ACC112 (cell line): ENCODE measurements around the gene DVL2.
"Not testable (repeated sequence)": the region's sequence is repeated elsewhere in the genome, so short reads cannot be mapped to it uniquely, and the experiment has no call there.

ENCODE experiments used
- H2AFZ ChIP-seq: fragments of 200-600 bp; sonication (generic); one replicate; pipeline ENCODE4 v1.6.0; 2017; ENCODE audit warnings: antibody characterized with exemption, low read length; ENCODE audit not compliant: unreplicated experiment
- H3K27ac ChIP-seq: fragments of 200-600 bp; sonication (generic); 2 replicates; pipeline ENCODE4 v1.5.1; 2014; ENCODE audit warnings: low read depth, mild to moderate bottlenecking, antibody characterized with exemption, low read length, moderate library complexity
- H3K27me3 ChIP-seq: fragments of 200-600 bp; sonication (generic); 2 replicates; pipeline ENCODE4 v1.6.1; 2014; ENCODE audit warnings: mild to moderate bottlenecking, antibody characterized with exemption, low read length, moderate library complexity, mixed read lengths; ENCODE audit not compliant: insufficient read depth
- H3K36me3 ChIP-seq: fragments of 200-600 bp; sonication (generic); 2 replicates; pipeline ENCODE4 v1.6.1; 2016; ENCODE audit warnings: mild to moderate bottlenecking, antibody characterized with exemption, low read length, moderate library complexity, mixed read lengths; ENCODE audit not compliant: insufficient read depth
- H3K4me1 ChIP-seq: fragments of 200-600 bp; sonication (generic); one replicate; pipeline ENCODE4 v1.6.1; 2016; ENCODE audit warnings: low read length, mixed read lengths; ENCODE audit not compliant: insufficient read depth, unreplicated experiment, control insufficient read depth
- H3K4me3 ChIP-seq: fragments of 200-600 bp; sonication (generic); 2 replicates; pipeline ENCODE4 v1.5.1; 2014; ENCODE audit warnings: mild to moderate bottlenecking, low read depth, low read length
- H3K79me2 ChIP-seq: fragments of 200-600 bp; sonication (generic); one replicate; pipeline ENCODE4 v1.6.0; 2016; ENCODE audit warnings: low read length; ENCODE audit not compliant: control insufficient read depth, unreplicated experiment, insufficient read depth

The DVL2 gene

DNA sequence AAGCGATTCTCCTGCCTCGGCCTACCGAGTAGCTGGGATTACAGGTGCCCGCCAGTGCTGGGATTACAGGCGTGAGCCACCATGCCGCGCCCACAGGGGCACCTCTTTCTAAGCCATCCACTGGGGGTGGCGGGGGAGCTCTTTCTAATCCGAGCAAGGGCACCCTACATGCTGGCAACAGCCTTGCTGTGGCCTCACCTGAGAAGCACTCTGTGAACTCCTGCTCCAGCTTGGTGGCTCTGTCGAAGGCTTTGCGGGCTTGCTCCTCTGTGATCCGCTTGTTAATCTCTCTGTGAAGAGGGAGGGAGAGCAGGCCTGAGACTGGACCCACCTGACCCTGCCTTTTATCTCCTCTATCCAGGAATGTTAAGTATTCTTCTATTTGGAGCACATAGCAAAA lies 43.2 kb downstream of the DVL2 start:
- no peak overlapping the region for H2AFZ ChIP-seq
- no peaks in the 10 kb centered on the region for H3K36me3 ChIP-seq
- H3K4me3 ChIP-seq = no peak overlapping the region
- H3K79me2 ChIP-seq = no peaks in the 10 kb centered on the region
- no peak overlapping the region for H3K27ac ChIP-seq
- H3K4me1 ChIP-seq = no peaks in the 10 kb centered on the region
- H3K27me3 ChIP-seq = no peaks in the 10 kb centered on the region

DNA sequence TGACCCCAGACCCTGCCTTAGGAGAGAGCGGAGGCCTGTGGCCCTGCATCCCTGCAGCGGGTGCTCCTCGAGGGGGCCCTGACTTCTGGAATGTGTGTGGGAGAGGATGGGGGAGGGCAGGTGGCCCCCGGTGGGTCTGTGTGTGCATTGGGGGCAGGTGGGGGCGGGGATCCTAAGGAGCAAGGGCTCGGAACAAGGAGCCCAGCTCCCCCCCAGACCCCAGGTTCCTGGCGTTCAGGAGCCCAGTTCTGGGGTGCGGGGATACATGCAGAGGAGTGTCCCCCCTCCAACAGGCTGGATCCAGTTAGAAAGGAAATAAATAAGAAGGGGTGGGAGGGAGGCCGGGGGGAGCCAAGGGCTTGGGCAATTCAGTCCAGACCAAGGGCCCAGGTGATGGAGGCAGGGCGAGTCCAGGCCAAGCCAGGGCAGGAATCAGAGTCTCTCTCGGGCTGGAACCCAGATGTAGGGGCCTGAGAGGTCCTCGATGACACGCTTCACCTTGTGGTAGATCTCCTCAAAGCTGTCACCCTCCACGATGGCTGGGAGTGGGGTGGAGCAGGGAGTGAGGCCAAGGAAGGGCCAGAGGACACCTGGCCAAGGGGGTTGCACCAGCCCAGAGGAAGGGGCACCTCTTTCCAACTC lies 43.9 kb downstream of the DVL2 start:
- no peaks in the 10 kb centered on the region for H3K4me1 ChIP-seq
- H2AFZ ChIP-seq = no peak overlapping the region
- H3K4me3 ChIP-seq = no peak overlapping the region
- H3K27me3 ChIP-seq = no peaks in the 10 kb centered on the region
- no peaks in the 10 kb centered on the region for H3K79me2 ChIP-seq
- no peak overlapping the region for H3K27ac ChIP-seq
- no peaks in the 10 kb centered on the region for H3K36me3 ChIP-seq

DNA sequence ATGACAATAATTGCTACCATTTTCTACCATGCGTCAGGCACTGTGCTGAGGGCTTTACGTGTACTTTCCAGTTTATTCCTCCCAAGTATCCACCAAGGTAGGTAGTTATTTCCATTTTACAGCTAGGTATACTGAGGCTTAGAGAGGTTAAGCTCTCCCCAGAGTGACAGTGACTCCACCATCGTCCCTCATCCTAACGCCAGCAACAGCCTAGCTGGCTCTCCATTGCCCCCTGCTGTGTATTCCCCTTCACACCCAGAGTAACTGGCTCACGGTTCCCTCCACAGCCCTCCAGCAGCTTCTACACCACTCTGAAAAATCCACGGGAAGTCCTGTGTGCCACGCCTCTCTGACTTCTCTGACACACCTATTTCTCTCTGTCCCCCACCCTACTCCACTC lies 48.1 kb downstream of the DVL2 start:
- H3K4me3 ChIP-seq = no peak overlapping the region
- no peaks in the 10 kb centered on the region for H3K79me2 ChIP-seq
- H3K4me1 ChIP-seq = no peaks in the 10 kb centered on the region
- H2AFZ ChIP-seq = no peak overlapping the region
- H3K36me3 ChIP-seq = no peaks in the 10 kb centered on the region
- no peaks in the 10 kb centered on the region for H3K27me3 ChIP-seq
- no peak overlapping the region for H3K27ac ChIP-seq

DNA sequence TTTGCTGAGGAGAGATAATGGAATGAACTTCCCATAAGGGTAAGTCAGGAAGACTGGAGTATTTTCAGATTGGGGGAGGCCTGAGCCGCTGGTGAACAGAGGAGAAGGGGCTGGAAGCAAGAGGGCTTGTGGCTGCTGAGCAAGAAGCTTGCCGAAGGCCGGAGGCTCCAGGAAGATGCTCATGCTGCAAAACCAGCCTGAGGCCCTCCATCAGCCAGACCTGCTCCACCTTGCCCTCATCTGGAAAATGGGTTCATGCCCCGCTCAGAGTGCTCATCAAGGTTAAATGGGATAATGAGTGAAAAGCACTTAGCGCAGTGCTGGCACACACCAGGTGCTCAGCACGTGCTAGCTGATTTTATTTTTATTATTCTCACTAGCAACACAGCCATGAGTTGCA lies 49.7 kb downstream of the DVL2 start:
- Histone ChIP-seq H2AFZ (no peak overlapping the region), H3K36me3 (no peaks in the 10 kb centered on the region), H3K79me2 (no peaks in the 10 kb centered on the region), H3K4me1 (no peaks in the 10 kb centered on the region), H3K27ac (no peak overlapping the region), H3K27me3 (no peaks in the 10 kb centered on the region), H3K4me3 (no peak overlapping the region)

DNA sequence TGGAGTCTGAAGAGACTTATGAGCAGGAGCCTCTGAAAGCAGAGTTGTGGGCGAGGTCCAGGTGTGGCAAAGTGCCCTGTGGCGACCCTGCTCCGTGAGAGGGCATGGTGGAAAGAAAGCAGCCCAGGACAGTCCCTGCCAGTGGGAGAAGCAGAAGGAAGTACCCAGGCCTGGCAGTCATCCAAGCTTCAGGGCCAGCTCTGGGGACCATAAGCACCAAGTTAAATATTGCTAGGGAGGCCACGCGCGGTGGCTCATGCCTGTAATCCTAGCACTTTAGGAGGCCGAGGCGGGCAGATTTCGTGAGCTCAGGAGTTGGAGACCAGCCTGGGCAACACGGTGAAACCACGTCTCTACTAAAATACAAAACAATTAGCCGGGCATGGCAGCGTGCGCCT lies 50.2 kb downstream of the DVL2 start:
- H3K36me3 ChIP-seq = no peaks in the 10 kb centered on the region
- no peak overlapping the region for H3K27ac ChIP-seq
- H3K27me3 ChIP-seq = no peaks in the 10 kb centered on the region
- no peak overlapping the region for H2AFZ ChIP-seq
- H3K4me1 ChIP-seq = peaks cover 4% of the 10 kb centered on the region
- no peaks in the 10 kb centered on the region for H3K79me2 ChIP-seq
- no peak overlapping the region for H3K4me3 ChIP-seq

DNA sequence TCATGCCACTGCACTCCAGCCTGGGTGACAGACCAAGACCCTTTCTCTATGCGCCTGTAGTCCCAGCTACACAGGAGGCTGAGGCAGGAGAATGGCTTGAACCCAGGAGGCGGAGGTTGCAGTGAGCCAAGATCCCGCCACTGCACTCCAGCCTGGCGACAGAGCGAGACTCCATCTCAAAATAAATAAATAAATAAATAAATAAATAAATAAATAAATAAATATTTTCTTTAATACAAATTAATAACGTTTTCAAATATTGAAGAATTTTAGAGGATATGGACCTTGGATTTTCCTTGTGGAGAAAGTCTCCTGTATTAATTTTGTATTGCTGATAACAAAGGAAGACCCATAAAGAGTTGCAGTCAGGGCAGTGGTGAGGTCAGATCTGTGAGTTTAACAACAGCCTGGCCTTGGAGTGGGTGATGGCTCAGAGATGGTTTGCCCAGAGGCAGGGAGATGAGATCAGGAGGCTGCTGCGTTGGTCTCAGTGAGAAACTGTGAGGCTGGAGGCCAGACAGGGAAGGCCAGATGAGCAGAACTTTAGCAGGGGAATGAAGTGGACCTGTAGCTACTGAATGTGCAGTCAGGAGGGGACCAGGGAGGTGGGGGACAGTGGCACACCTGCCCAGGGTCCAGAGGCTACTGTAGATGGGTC lies 50.8 kb downstream of the DVL2 start:
- H3K4me3 ChIP-seq = no peak overlapping the region
- H3K27me3 ChIP-seq = no peaks in the 10 kb centered on the region
- H2AFZ ChIP-seq = no peak overlapping the region
- no peaks in the 10 kb centered on the region for H3K79me2 ChIP-seq
- H3K4me1 ChIP-seq = peaks cover 5% of the 10 kb centered on the region
- no peaks in the 10 kb centered on the region for H3K36me3 ChIP-seq
- H3K27ac ChIP-seq = no peak overlapping the region

DNA sequence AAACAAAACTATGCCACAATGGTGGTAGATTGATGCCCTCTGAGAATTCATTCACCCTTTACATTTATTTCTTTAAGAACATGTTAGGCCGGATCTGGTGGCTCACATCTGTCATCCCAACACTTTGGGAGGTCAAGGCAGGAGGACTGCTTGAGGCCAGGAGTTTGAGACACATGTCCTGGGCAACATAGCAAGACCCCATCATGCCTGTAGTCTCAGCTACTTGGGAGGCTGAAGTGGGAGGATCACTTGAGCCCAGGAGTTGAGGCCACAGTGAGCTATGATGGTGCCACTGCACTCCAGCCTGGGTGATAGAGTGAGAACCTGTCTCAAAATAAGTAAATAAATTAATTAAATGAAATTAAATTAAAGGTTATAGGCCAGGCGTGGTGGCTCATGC lies 52.2 kb downstream of the DVL2 start:
- not testable (repeated sequence) for H3K36me3 ChIP-seq, H2AFZ ChIP-seq, H3K79me2 ChIP-seq, H3K4me3 ChIP-seq, H3K27me3 ChIP-seq, H3K27ac ChIP-seq
- H3K4me1 ChIP-seq = peaks cover 12% of the 10 kb centered on the region

DNA sequence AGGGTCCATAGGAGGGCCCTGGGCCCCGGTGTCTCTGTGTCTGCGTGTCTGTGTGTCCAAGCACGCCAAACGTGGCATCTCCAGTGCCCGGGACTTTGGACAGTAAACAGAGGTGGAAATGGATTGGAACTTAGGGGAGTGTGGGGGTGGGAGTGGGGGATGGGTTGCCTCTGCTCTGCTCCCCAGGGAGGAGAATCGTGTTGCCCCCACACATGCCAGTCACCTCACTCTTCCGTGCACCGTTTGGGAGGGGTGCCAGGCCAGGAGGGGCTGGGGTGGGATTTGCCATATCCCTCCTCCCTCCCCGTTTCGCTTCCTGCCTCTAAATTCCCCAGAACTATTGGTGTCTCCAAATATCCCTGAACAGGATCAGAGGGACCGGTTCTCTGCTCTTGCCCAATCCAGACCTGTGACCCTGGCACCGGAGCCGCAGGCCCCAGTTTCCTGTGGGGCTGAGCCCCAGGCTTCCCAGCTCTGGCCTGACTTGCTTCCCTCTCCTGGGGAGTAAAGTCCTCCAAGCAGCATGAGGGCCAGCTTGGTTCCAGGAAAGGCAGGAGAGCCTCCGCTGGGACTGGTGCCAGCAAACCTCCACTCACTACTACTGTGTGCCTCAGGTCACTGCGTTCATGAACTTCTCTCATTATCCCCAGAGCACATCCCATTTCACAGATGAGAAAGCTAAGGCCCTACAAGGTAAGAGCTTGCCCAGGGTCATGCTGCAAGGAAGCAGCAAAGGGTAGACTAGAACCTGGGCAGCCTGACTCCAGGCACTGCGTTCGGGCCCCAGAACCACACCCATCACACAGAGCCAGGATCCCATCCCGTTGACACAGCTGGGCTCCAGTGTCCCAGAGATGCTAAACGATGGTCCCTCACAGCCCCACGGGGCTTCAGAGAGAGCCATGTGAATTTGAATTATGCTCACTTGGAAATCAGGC lies 54.7 kb downstream of the DVL2 start, which contains the start of gene ASGR1:
Gene ASGR1, minus strand, starts transcription at position 54 of the 938 bp plus-strand sequence. CDS start 807 bp downstream, outside the sequence.
- Histone ChIP-seq H3K4me1 (peaks cover 13% of the 10 kb centered on the region), H3K4me3 (peak within 1 kb of the TSS; percentile 73), H3K27me3 (no peaks in the 10 kb centered on the region), H3K36me3 (no peaks in the 10 kb centered on the region), H3K27ac (no peak within 1 kb of the TSS), H2AFZ (no peak within 1 kb of the TSS), H3K79me2 (no peaks in the 10 kb centered on the region)

DNA sequence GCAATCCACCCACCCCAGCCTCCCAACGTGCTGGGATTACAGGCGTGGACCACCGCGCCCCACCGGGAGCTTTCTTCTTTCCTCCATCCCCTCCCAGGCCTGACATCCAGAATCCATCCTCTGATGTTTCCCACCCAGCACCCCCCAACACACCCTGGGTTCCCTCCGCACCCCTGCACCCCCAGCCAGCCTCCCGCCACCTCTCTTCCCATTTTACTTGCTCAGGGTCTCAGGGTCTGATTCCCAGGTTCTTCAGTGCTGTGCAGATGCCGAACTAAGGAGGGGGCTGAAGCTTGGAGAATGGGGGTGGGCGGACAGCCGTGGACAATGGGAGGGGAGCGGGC lies 55.4 kb downstream of the DVL2 start:
- H3K27me3 ChIP-seq = no peaks in the 10 kb centered on the region
- no peak overlapping the region for H2AFZ ChIP-seq
- H3K27ac ChIP-seq = no peak overlapping the region
- no peak overlapping the region for H3K4me3 ChIP-seq
- H3K36me3 ChIP-seq = no peaks in the 10 kb centered on the region
- H3K79me2 ChIP-seq = no peaks in the 10 kb centered on the region
- H3K4me1 ChIP-seq = peaks cover 13% of the 10 kb centered on the region

DNA sequence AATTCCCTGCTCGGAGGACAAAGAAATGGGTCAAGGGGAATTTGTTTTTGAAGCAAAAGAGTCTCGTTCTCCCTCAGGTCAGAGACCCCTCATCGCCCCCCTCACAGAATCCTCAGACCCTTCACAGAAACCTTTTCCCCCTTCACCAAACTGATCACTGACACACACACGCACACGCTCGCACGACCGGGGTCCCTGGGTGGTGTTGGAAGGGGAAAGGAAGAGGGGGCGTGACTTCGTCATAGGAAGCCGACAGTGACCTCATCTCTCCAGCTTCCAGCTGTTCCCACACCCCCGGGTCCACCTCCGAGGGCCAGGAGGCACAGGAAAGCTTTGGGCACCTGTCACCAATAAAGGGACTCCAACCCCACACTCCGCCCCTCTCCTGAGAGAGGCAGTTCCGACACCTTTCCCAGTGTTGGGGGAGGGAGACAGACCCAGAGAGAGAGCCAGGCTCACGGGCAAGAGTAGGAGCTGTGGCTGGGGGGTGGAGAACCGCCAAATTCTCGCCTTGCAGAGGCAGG lies 56.3 kb downstream of the DVL2 start:
- Histone ChIP-seq H2AFZ (peak overlapping the region; percentile 75), H3K27me3 (no peaks in the 10 kb centered on the region), H3K27ac (no peak overlapping the region), H3K4me3 (peak overlapping the region; percentile 73), H3K4me1 (peaks cover 13% of the 10 kb centered on the region), H3K36me3 (no peaks in the 10 kb centered on the region), H3K79me2 (no peaks in the 10 kb centered on the region)
